HG03460 (cell line): ENCODE results near the gene CLN5.
A peak's percentile ranks its signal among the peaks of the same experiment; 100 is the strongest.

Experiments
- ATAC-seq: cut with Tn5 transposase; IDR thresholded peaks from one replicate; pipeline ENCODE4 v1.9.1; 2021; ENCODE audit not compliant: unreplicated experiment

CLN5 gene

GRCh38 chr13:77016888-77017623, 25.2 kb downstream of the CLN5 start:
- ATAC-seq, result no peak

GRCh38 chr13:77019756-77020155, 27.9 kb downstream of the CLN5 start:
- ATAC-seq, result no peak

GRCh38 chr13:77022341-77022740, 30.5 kb downstream of the CLN5 start:
- ATAC-seq, result no peak

- ATAC-seq, result peak; percentile 50
Observed at GRCh38 chr13:77026255-77026860, 34.5 kb downstream of the CLN5 start.

- peak; percentile 57 for ATAC-seq
Observed at GRCh38 chr13:77026861-77027621, 35.2 kb downstream of the CLN5 start, which contains the start of gene FBXL3. Gene FBXL3 (minus strand): TSS chr13:77027159. CDS start chr13:77021860, 5,299 bp downstream.

- ATAC-seq, result no peak
Observed at GRCh38 chr13:77028202-77028601, 36.3 kb downstream of the CLN5 start.

GRCh38 chr13:77029436-77029835, 37.6 kb downstream of the CLN5 start:
- no peak for ATAC-seq

- ATAC-seq, result no peak
Observed at GRCh38 chr13:77031656-77032243, 39.9 kb downstream of the CLN5 start.

GRCh38 chr13:77033717-77034302, 41.9 kb downstream of the CLN5 start:
- ATAC-seq, result no peak

- no peak for ATAC-seq
Observed at GRCh38 chr13:77034881-77035280, 43.0 kb downstream of the CLN5 start.

GRCh38 chr13:77036279-77036678, 44.4 kb downstream of the CLN5 start:
- no peak for ATAC-seq

GRCh38 chr13:77038907-77039480, 47.1 kb downstream of the CLN5 start:
- no peak for ATAC-seq

GRCh38 chr13:77040076-77040475, 48.2 kb downstream of the CLN5 start:
- no peak for ATAC-seq

- ATAC-seq, result no peak
Observed at GRCh38 chr13:77040835-77041234, 49.0 kb downstream of the CLN5 start.

GRCh38 chr13:77042566-77043177, 50.8 kb downstream of the CLN5 start:
- no peak for ATAC-seq

GRCh38 chr13:77047649-77048343, 55.9 kb downstream of the CLN5 start:
- ATAC-seq, result no peak

- ATAC-seq, result no peak
Observed at GRCh38 chr13:77048681-77049080, 56.8 kb downstream of the CLN5 start.

GRCh38 chr13:77053192-77053591, 61.3 kb downstream of the CLN5 start:
- no peak for ATAC-seq
